Glutamatergic neuron (in vitro differentiated cells): ENCODE data around the gene RNF11. TPM values are rescaled to one million over a fixed set of nuclear protein-coding genes. Genes with fewer than 3 reads are reported as not detected.

Experiments
- DNase-seq: peaks from one replicate; pipeline ENCODE4 v3.0.0; 2022
- H3K27ac Mint-ChIP-seq: one replicate; pipeline ENCODE4 v1.8.0; 2020; ENCODE audit warnings: mild to moderate bottlenecking, mixed read lengths, inconsistent platforms; ENCODE audit not compliant: unreplicated experiment
- H3K27me3 Mint-ChIP-seq: one replicate; pipeline ENCODE4 v1.8.0; 2020; ENCODE audit warnings: mild to moderate bottlenecking, moderate library complexity, mixed read lengths, inconsistent platforms; ENCODE audit not compliant: unreplicated experiment
- H3K36me3 Mint-ChIP-seq: one replicate; pipeline ENCODE4 v1.8.0; 2020; ENCODE audit warnings: mild to moderate bottlenecking, mixed read lengths, inconsistent platforms; ENCODE audit not compliant: unreplicated experiment
- H3K4me1 Mint-ChIP-seq: one replicate; pipeline ENCODE4 v1.8.0; 2020; ENCODE audit warnings: mild to moderate bottlenecking, low read depth, mixed read lengths, inconsistent platforms; ENCODE audit not compliant: unreplicated experiment
- H3K4me3 Mint-ChIP-seq: one replicate; pipeline ENCODE4 v1.8.0; 2020; ENCODE audit warnings: mild to moderate bottlenecking, mixed read lengths, inconsistent platforms; ENCODE audit not compliant: unreplicated experiment
- H3K9me3 Mint-ChIP-seq: one replicate; pipeline ENCODE4 v1.8.0; 2020; ENCODE audit warnings: mild to moderate bottlenecking, moderate library complexity, mixed read lengths, inconsistent platforms; ENCODE audit not compliant: unreplicated experiment
- CTCF ChIP-seq: fragments of 200-600 bp; sonication (generic); IDR thresholded peaks from one replicate; pipeline ENCODE4 v1.5.0; 2021; ENCODE audit not compliant: partially characterized antibody, unreplicated experiment
- total RNA-seq: library from RNA; stranded (reverse); fragmentation: NEBNext Ultra II Directional; extraction: Animal tissue kit (Norgen Biotek cat#: 25700); gene quantifications from one replicate; pipeline ENCODE4 v1.2.1, GENCODE V29; 2021; ENCODE audit not compliant: unreplicated experiment

Gene RNF11
- total RNA-seq, 1 donor from 2014 or later = 81.6 TPM

GRCh38 chr1:51272916-51273315, 36.8 kb downstream of the RNF11 start:
- TF ChIP-seq CTCF = no peak
- no peaks in the 10 kb centered on the region for H3K36me3 Mint-ChIP-seq
- H3K9me3 Mint-ChIP-seq = no peaks in the 10 kb centered on the region
- H3K27ac Mint-ChIP-seq = no peak overlapping the region
- peaks cover 2% of the 10 kb centered on the region for H3K4me1 Mint-ChIP-seq
- no peaks in the 10 kb centered on the region for H3K27me3 Mint-ChIP-seq
- no peak for DNase-seq
- no peak overlapping the region for H3K4me3 Mint-ChIP-seq

- H3K27ac Mint-ChIP-seq = no peak overlapping the region
- no peak for TF ChIP-seq CTCF
- H3K27me3 Mint-ChIP-seq = no peaks in the 10 kb centered on the region
- no peak overlapping the region for H3K4me3 Mint-ChIP-seq
- no peak for DNase-seq
- peaks cover 2% of the 10 kb centered on the region for H3K4me1 Mint-ChIP-seq
- H3K36me3 Mint-ChIP-seq = no peaks in the 10 kb centered on the region
- H3K9me3 Mint-ChIP-seq = no peaks in the 10 kb centered on the region
Measured at GRCh38 chr1:51274676-51275075, 38.6 kb downstream of the RNF11 start.

DNA sequence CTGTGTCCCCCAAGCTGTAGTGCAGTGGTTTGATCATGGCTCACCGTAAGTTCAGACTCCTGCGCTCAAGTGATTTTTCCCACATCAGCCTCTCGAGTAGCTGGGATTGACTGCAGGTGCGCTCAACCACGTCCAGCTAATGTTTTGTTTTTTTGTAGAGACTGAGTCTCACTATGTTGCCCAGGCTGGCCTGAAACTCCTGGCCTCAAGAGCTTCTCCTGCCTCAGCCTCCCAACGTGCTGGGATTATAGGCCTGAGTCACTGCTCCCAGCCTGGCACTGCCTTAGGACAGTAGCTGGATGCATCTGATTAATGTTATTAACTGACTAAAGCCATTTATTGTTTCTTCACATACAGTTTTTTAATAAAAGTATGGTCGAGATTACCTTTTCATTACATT, 40.2 kb downstream of the RNF11 start:
- no peak overlapping the region for H3K4me3 Mint-ChIP-seq
- no peak for TF ChIP-seq CTCF
- no peak overlapping the region for H3K27ac Mint-ChIP-seq
- no peak for DNase-seq
- no peaks in the 10 kb centered on the region for H3K36me3 Mint-ChIP-seq
- H3K9me3 Mint-ChIP-seq = peaks cover 2% of the 10 kb centered on the region
- H3K27me3 Mint-ChIP-seq = no peaks in the 10 kb centered on the region
- H3K4me1 Mint-ChIP-seq = no peaks in the 10 kb centered on the region

DNA sequence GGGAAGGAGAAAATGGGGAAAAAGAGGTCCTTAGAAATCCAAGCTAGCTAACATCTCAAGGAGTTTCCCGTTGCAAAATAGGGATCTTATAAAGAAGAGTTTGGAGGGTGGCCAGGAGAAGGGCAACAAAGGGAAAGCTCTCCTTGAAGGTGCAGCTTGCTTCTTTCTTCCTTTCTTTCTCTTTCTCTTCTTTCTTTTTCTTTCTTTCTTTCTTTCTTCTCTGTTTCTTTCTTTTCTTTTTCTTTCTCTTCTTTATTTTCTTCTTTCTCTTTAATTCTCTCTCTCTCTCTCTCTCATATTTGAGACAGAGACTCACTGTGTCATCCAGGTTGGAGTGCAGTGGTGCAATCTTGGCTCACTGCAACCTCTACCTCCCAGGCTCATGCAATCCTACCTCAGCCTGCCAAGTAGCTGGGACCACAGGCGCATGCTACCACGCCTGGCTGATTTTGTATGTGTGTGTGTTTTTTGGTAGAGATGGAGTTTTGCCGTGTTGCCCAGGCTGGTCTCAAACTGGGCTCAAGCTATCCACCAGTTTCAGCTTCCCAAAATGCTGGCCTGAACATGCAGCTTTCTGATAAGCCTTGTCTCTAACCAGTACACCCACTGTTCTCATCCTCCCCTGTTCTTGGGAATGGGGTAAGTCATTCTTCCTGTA, 44.4 kb downstream of the RNF11 start:
- Mint-ChIP-seq H3K4me3 (no peak overlapping the region), H3K9me3 (peaks cover 2% of the 10 kb centered on the region), H3K27me3 (no peaks in the 10 kb centered on the region), H3K36me3 (no peaks in the 10 kb centered on the region), H3K4me1 (no peaks in the 10 kb centered on the region), H3K27ac (no peak overlapping the region)
- DNase-seq = no peak
- no peak for TF ChIP-seq CTCF

GRCh38 chr1:51281807-51282206, 45.7 kb downstream of the RNF11 start:
- peaks cover 2% of the 10 kb centered on the region for H3K9me3 Mint-ChIP-seq
- no peak overlapping the region for H3K27ac Mint-ChIP-seq
- H3K27me3 Mint-ChIP-seq = no peaks in the 10 kb centered on the region
- no peaks in the 10 kb centered on the region for H3K4me1 Mint-ChIP-seq
- H3K4me3 Mint-ChIP-seq = no peak overlapping the region
- no peak for DNase-seq
- H3K36me3 Mint-ChIP-seq = no peaks in the 10 kb centered on the region
- no peak for TF ChIP-seq CTCF
